C4-2B (cell line): Measurements from ENCODE around the gene STAMBPL1.

Experiments
- H3K27ac ChIP-seq: fragments of 450-650 bp; 2 replicates; pipeline ENCODE4 v1.5.1; 2017
- CTCF ChIP-seq: fragments of 450-650 bp; conservative IDR thresholded peaks from 2 replicates; pipeline ENCODE4 v1.5.1; 2017; ENCODE audit warnings: mild to moderate bottlenecking
- ZFX ChIP-seq: fragments of 450-650 bp; IDR thresholded peaks from 2 replicates; pipeline ENCODE4 v1.6.1; 2017

STAMBPL1 gene

GRCh38 chr10:88901984-88902789, 22.1 kb downstream of the STAMBPL1 start:
- TF ChIP-seq ZFX = no peak
- no peak for TF ChIP-seq CTCF

GRCh38 chr10:88903715-88904114, 23.7 kb downstream of the STAMBPL1 start:
- TF ChIP-seq CTCF (no peak), ZFX (no peak)
- H3K27ac ChIP-seq = no peak overlapping the region

More at GRCh38 chr10:88901984-88902789, 22.1 kb downstream of the STAMBPL1 start:
- no peak overlapping the region for H3K27ac ChIP-seq

GRCh38 chr10:88906921-88907320, 26.9 kb downstream of the STAMBPL1 start:
- no peak overlapping the region for H3K27ac ChIP-seq
- TF ChIP-seq CTCF (no peak), ZFX (no peak)

GRCh38 chr10:88908194-88908593, 28.1 kb downstream of the STAMBPL1 start:
- H3K27ac ChIP-seq = no peak overlapping the region
- TF ChIP-seq CTCF (no peak), ZFX (no peak)

GRCh38 chr10:88911116-88911515, 31.1 kb downstream of the STAMBPL1 start:
- no peak overlapping the region for H3K27ac ChIP-seq
- TF ChIP-seq ZFX (no peak), CTCF (no peak)

GRCh38 chr10:88911851-88912250, 31.8 kb downstream of the STAMBPL1 start:
- no peak overlapping the region for H3K27ac ChIP-seq
- TF ChIP-seq ZFX (no peak), CTCF (no peak)

- TF ChIP-seq CTCF (no peak), ZFX (no peak)
- H3K27ac ChIP-seq = no peak overlapping the region
Observed at GRCh38 chr10:88913127-88913526, 33.1 kb downstream of the STAMBPL1 start.
